NCI-H82 treated with DMSO at 0.1 percent for 48 hours (cell line): ENCODE data around the gene MICAL2.

Experiments
- DNase-seq: peaks from one replicate; lab custom pipeline; 2025; ENCODE audit not compliant: unreplicated experiment; lab: John Stamatoyannopoulos, UW

MICAL2 gene

DNA sequence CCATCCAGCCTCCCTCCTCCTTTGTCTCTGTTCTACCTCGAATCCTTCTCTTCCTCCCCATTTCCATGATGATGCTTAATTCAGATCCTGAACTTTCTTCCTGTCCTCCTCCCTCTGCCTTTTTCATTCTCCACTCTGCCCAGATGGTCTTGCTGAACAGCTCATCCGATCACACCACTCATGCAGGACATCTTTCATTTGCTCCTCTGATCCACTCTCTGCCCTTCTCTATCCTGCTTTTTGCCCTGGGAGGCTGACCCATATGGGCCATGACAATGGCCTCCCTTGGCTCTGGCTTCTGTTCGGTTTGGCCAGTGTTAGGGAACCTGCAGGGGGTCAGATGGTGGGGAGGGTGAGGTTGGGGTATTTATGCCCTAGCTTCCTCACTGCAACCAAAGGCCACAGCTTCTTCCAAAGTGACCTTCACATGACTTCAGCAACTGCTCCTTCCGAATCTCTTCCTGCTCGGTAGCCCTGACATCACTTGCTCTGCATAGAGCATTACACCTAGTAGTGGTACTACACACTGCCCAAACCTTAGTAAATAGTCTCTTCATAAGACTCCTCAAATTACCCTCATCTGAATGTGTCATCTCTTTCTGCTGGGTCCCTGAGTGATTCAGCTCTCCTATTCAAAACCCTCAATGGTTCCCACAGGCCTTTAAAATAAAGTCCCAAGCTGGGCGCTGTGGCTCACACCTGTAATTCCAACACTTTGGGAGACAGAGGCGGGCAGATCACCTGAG is 32.7 kb upstream of the MICAL2 start:
- DNase-seq: no peak

DNA sequence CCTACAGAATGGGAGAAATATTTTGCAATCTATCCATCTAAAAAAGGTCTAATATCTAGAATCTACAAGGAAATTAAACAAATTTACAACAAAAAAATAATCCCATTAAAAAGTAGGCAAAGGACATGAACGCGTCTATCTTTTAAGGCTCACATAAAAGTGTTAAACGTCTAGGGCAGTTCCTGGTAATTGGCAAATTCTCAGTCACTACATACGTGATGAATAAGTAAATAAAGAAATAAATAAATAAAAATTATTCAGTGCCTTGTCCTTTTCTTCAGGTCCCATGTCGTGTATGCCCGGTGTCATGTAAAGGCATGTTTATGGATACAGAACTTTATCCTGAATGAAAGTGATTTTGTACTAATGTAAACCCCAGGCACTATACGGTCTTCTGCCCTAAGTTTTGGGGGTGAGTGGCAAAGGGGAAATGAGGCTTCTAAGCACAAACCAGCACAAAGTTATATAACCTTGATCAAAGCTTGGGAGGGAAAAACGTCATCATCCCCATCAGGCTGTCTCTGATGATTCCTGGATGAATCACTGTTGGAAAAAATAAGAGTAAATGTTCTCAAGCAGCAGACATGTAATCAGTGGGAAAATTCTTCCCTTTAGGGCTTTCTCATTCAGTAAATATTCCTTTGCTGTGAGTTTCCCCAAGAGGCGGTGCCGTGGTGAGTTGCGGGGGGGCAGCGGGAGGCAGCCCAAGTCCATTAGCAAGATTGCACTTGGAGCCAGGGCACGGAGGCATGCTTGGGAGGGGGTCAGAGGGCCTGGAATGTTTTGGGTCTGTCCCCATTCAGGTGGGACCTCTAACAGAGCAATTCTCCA is 30.4 kb upstream of the MICAL2 start:
- DNase-seq: no peak

DNA sequence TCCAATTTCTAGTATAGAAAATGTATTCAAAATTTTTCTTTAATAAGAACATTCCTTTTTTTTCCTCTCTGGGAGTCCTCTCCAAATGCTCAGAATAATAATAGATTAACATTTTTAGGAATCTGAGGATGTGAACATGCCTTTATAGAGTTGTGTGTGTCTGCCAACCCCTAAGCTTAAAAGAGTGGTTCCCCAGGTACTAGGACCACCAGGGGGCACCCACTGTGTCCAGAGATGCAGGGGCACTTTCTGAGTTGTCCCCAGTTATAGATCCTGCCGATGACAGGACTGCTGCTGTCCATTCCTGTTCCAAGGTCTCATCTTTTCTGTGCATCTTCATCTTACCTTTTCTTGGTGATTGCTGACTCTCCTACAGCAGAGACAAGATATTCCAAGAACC is 27.0 kb upstream of the MICAL2 start:
- no peak for DNase-seq

DNA sequence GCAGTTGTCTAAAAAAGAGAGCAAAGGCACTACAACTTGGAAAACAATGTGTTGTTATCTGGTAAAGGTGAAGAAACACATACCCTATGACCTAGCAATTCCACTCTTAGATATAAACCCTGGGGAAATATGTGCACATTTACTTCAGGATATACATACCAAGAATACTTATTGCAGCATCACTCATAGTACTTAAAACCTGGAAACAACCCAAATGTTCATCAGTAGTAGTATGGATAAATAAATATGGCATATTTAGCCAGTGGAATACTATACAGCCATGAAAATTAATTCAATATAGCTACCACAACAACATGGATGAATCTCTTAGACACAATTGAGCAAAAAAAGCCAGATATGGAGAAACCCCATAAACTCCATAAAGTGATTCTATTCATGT is 26.1 kb upstream of the MICAL2 start:
- DNase-seq: no peak

DNA sequence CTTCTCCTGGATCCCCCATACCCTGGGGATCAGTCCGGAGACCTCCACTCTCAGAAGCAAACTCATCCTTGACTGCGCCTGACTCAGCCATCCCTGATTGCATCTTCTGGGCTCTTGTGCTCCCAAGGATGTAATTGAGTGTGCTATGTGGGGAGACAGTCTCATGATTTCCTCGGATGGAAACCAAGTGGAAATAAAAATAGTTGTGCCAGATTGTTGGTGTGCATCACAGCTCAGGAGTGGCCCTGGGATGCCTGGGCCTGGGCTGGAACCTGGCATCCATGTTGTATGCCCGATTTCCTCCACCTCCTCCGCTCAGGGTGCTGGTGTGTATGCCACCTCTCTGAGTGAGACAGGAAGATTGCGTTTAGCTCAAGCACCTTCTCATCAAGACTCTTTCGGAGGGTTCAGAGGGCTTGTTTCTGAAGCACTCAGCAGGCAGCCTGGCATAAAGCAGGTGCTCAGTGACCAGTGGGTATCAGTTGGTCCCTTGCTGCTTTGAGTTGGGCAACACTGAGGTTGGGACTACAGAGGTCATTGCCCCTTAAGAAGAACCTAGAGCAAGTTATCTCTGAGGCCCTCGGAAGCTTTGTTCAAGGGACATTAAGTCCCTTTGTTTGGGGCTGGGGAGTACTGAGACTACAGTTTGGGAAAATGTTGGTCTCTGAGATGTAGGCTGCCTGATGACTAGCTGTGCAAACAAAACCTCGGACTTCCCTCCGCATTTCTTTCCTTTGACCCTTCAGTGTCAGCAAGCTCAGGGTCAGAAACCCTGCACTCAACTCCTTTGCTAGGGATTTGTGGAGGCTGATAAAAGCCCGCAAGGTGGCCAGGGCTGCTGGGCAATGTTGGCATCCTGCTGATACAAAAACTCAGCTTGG is 24.8 kb upstream of the MICAL2 start:
- DNase-seq: no peak

DNA sequence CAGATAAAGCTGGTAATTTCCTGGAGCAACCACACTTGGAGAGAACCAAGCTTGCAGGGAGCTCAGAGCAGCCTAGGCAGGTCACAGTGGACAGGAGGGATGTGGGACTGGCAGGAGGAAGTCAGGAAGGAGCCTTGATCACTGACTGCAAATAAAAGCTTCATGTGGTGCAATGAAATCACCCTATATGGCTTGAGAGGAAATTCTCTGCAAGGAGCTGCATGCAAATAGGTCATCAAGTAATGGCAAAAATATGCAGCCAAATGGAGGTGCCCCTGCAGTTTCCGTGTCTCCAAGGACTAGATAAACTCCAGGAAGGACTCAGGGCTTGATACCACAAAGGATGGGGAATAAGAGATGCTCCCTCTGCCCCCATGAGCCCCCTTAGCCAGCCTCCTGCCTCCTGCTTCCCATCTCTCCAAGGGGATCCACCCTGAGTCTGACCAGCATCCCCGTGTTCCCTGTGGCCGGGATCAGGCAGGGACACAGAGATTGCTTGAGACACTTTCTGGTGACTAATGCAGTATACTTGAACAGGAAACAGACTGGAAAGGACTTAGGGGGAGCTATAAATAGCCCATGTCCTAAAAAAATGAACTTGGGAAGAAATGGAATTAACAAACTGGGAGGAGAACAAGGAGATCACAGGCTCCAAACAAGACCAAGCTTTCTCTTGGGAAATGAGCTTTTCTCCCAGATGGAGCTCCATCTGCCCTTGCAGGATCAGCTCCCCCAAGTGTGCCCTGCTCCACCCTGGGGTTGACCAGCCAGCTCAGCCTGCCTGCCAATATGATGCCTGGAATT is 23.9 kb upstream of the MICAL2 start:
- peak; percentile 60 for DNase-seq

DNA sequence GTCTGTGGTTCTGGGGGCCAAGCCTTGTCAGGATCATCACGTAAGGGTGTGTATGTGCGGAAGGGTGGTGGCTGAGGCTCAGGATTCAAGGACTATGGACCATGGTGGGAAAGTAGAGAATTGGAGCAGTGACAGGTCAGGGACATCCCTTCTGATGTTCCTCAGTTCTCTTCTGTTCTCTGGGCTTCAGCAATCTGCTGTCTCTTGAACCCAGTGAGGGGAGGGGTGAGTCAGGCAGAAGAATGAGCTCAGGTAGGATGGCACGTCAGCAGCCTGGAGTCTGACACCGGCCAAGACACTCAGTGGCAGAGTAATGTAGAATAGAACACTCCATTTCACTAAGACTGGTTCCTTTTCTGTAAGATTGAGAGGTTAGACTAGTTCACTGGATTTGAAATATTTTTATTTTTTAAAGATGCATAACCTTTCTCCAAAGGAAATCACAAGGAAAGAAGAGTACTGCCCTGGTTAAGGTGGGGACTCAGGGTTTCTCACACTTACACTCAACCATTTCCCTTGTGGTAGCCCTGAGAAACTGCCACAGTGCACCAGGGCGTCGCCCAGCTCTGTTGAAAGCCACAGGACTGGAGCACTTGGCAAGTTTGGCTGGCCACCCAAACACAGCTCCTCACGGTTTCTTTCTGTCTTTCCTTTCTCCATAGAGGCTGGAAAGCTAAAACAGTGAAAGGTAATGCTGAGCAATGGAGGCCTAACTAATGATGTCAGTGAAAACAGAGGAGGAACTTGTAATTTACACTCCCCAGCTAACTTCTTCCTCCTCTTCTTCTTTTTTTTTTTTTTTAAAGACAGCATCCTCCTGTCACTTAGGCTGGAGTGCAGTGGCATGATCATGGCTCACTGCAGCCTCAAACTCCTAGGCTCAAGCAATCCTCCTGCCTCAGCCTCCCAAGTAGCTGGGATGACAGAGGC is 23.1 kb upstream of the MICAL2 start:
- DNase-seq: no peak

DNA sequence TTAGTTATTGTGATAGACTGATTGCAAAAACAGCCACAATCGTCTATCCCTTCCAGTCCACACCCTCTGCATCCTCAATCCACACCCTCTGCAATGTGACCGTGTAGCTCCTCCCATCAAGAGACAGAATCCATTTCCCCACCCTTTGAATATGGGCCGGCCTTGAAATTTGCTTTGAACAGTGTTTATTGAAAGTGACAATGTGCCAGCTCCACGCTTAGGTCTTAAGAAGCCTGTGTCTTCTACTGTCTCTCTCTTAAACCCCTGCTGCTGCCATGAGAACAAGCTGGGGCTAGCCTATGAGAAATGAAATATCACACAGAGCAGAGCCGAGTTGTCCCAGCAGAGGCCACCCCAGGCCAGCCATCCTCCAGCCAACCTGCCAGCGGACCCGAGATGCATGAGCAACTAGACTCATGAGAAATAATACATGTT is 22.3 kb upstream of the MICAL2 start:
- no peak for DNase-seq

DNA sequence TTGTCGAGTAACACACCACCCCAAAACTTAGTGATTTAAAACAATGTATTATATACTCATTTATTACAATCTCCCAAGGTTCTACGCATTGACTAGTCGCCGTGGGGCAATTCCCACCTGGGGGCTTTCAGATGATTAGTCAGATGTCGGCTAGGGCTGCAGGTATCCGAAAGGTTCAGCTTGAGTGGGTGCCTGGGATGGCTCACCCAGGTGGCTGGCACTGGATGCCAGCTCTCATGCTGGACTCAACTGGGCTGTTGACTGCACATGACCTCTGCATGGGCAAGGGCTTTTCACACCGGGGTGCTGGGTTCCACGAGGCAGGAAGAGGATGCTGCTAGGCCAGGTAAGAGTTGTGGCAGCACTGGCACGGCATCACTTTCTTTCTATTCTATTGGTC is 21.9 kb upstream of the MICAL2 start:
- no peak for DNase-seq

DNA sequence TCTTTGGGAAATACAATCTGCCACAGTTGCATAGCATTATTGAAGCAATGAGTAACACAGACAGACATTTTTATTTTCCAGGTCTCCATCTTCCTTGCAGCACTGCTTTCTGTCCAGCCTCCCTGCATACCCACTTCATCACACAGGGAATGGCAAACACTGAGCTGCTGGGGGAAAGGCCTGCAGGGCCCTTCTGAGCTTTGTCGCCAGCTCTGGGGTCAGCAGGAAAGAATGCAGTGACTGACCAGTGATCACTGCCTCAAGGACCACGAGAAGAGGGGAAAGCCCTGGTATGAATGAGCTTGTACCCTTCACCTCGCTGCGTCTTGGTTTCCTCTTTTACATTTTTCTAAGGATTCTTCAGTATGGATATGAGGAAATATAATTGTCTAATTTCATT is 21.3 kb upstream of the MICAL2 start:
- DNase-seq: no peak

DNA sequence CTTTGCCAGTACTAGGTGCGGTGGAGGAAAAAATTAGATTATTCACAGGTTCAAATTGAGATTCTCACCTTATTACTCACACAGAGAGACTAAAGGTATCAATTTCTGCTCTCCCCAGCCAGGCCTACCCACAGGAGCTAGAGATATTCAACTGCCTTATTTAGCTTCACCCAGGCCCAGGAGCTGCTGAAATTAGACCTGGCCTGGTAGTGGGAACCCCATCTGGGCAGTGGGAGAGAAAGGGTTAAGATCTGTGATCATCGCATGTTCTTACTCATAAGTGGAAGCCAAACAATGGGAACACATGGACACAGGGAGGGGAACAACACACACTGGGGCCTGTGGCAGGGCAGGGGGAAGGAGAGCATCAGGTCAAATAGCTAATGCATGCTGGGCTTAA is 20.9 kb upstream of the MICAL2 start:
- DNase-seq: no peak

DNA sequence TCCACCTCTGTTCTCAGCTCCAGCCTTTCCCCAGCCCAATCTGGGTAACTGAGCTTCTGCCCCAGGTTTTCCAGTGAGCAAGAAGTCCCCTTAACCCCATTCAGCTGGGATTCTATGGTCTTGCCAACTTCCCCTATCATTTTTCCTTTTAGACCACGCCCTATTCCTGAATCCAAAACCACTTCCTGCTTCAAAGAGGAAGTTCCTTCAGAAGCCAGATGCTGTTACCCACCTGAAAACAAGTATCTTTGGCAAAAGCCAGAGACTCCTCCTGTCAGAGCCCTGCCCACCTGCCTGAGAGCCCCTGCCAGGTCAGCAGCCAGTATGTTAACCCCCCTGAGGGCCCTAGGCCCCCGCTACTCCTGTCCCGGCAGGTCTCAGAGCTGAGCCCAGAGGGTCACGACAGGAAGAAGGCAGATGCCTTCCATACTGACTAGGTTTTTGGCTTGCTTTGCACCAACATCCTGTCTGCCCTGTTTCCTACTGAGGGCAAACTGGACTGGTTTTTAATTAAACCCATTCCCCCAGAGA is 20.3 kb upstream of the MICAL2 start:
- DNase-seq: no peak

DNA sequence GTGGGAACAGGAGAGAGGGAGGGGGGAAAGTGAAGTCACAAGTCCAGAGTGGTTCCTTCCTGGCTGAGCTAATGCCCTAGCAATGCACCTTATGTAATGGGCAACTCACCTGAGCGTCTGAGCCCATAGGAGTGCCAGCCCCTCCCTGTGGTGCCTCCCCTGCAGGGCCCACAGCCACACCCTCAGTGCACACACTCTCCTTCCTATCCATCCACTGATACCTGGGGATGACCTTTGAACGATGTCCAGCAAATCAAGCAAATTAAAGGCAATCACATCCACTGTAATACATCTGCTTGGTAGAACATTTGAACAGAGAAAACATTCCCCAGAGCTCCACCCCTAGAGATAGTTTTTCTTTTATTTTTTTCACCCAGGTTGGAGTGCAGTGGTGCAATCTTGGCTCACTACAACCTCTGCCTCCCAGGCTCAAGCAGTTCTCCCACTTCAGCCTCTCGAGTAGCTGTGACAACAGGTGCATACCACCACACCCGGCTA is 19.6 kb upstream of the MICAL2 start:
- DNase-seq: no peak

DNA sequence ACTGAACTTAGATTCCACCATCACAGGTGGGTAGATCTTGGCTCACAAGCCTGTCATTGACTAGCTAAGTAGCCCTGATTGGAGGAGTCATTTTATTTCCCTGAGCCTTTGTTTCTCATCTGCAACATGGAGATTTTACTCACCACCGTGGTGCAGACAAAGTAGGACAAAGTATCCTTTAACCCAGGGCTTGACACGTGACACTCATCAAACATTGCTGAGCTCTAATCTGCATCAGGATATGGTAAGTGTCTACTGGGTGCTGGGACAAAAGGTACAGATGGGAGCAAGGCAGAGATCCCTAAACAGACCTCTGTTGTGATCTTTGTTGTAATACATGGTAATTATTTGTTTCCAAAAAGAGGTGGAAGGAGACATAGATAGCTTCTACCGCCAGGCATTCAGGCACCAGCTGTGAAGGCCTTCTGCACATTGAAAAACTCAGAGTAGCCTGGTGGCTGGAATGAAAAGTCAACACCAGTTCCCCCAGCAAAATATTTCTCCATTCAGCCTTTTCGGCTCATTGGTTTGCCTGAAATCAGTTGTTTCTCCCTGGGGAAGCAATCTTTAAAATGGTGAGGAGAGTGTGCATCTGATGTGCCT is 18.3 kb upstream of the MICAL2 start:
- no peak for DNase-seq

DNA sequence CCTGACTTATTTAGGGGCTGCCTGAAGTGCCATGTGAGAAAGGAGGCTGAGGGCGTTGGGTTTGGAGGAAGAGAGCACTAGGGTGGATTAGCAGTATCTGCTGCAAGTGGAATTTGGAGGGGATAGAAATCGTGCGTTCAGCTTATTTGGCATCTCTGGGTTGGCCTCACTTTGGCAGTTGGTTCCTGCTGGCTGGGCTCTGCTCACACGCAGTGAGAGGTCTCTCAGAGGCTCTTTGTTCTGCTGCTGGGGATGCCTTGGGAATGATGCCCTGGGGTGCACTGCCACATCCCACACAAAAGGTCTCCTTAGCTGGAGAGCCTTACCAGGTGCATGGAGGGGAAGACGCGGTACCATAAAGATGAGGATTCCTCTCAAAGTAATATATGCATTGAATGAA is 17.7 kb upstream of the MICAL2 start:
- DNase-seq: no peak

DNA sequence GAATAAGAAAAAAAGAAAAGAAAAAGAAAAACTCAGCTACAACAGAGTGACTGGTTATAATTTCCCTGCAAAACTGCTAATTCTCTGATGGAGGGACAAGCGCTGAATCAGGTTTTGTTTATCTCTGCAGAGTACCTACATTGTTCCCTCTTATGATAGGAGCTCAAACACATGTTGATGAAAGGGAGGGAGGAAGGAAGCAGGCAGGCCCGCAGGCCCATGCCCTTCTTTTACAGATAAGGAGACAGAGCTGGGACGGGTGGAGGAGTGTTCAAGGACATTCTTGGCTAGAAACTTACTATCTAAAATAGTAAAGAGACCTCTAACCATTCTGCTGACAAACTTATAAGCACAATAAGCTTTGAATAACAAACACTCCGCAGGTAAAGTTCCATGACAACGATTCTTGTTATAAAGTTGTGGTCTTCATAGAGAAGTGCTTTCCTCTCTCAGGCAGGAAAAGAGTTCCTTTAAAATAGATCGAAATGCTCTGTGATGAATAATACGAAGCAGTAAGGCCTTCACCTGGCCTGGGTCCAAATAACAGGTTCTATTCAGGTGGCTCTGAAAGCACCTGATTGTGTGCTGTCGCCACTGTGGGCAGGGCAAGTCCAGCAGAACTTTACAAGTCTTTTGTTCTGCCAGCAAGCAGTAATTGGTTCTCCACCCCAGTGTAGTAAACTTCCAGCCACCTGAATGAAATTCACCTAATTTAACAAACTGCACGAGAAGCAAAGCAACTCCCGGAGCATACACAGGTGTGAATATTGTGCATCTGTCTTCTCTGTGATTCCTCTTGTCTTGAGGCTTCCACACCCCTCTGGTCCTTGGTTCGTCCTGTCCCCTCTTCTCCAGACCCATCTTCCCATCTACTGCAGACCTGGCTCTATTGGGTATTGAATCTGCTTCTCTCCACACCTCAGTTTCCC is 15.3 kb upstream of the MICAL2 start:
- no peak for DNase-seq

DNA sequence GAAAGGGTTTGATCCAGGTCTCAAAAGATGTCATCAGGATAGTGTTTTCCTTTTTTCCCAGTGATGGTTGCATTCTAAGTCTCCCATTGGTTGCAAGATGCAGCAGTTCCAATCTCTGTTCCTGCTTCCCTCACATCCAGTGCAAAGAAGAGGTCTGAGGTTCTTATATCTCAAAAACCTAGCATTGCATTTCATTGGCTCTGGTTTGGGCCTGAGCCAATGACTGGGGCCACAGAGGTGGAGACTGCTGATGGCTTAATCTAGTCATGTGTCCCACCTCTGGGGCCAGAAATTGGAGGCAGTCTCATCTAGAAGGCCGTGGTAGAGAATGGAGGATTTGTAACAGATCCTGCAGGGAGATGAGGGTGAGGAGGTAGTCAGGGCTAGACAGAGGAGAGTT is 13.2 kb upstream of the MICAL2 start:
- no peak for DNase-seq

DNA sequence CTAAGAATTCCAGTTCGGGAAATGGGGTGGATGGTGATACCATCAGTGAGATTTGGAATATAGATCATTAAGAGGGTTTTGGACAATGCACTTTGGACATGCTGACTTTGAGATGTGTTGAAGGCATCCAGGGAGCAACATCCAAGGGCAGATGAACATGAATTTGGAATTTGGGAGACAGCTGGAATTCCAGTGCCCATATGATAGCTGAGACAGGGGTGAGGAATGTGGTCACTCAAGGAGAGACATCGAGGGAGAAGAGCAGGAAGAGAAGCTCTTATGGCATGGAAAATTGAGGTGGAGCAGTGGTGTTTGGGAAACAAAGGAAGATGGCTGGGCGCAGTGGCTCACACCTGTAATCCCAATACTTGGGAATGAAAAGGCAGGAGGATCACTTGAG is 11.8 kb upstream of the MICAL2 start:
- DNase-seq: no peak
